Choroid plexus epithelial cell (primary cell): ENCODE data around the gene ITGB1.
"Not testable (repeated sequence)": the region's sequence is repeated elsewhere in the genome, so short reads cannot be mapped to it uniquely, and the experiment has no call there.

ENCODE experiments used
- DNase-seq: peaks from one replicate; pipeline ENCODE4 v3.0.0-alpha.2; 2010; ENCODE audit warnings: low read depth
- H3K4me3 ChIP-seq: 2 replicates; pipeline ENCODE4 v1.5.1; 2011; ENCODE audit warnings: low read depth, mild to moderate bottlenecking, control low read depth, low read length, moderate library complexity
- TF ChIP-seq, protein P1 (sequence below): conservative IDR thresholded peaks from 2 replicates; pipeline ENCODE4 v1.5.1; 2011; ENCODE audit warnings: low read depth, mild to moderate bottlenecking, control low read depth, inconsistent platforms, low read length, moderate library complexity

ITGB1 gene

DNA sequence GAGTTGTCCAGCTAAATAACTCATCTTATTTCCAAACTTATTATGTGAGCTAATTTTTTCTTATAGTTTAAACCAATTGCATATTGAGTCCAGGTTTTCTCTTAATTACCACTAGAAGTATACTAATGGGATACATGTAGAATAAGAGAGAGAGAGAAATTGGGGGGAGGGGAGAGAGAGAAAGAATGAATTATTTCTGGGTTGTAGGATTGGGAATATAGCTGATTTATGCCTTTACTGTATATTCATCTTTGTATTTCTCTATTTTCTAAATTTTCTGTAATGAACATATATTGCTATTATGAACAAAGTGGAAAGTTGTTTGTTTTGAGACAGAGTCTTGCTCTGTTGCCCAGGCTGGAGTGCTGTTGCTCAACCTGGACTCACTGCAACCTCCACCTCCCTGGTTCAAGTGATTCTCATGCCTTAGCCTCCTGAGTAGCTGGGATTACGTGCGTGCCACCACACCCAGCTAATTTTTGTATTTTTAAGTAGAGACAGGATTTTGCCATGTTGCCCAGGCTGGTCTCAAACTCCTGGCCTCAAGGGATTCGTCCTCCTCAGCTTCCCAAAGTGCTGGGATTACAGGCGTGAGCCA is 26.1 kb upstream of the ITGB1 start:
- DNase-seq: no peak
- TF ChIP-seq, protein P1, sequence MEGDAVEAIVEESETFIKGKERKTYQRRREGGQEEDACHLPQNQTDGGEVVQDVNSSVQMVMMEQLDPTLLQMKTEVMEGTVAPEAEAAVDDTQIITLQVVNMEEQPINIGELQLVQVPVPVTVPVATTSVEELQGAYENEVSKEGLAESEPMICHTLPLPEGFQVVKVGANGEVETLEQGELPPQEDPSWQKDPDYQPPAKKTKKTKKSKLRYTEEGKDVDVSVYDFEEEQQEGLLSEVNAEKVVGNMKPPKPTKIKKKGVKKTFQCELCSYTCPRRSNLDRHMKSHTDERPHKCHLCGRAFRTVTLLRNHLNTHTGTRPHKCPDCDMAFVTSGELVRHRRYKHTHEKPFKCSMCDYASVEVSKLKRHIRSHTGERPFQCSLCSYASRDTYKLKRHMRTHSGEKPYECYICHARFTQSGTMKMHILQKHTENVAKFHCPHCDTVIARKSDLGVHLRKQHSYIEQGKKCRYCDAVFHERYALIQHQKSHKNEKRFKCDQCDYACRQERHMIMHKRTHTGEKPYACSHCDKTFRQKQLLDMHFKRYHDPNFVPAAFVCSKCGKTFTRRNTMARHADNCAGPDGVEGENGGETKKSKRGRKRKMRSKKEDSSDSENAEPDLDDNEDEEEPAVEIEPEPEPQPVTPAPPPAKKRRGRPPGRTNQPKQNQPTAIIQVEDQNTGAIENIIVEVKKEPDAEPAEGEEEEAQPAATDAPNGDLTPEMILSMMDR: no peak
- no peak overlapping the region for H3K4me3 ChIP-seq

DNA sequence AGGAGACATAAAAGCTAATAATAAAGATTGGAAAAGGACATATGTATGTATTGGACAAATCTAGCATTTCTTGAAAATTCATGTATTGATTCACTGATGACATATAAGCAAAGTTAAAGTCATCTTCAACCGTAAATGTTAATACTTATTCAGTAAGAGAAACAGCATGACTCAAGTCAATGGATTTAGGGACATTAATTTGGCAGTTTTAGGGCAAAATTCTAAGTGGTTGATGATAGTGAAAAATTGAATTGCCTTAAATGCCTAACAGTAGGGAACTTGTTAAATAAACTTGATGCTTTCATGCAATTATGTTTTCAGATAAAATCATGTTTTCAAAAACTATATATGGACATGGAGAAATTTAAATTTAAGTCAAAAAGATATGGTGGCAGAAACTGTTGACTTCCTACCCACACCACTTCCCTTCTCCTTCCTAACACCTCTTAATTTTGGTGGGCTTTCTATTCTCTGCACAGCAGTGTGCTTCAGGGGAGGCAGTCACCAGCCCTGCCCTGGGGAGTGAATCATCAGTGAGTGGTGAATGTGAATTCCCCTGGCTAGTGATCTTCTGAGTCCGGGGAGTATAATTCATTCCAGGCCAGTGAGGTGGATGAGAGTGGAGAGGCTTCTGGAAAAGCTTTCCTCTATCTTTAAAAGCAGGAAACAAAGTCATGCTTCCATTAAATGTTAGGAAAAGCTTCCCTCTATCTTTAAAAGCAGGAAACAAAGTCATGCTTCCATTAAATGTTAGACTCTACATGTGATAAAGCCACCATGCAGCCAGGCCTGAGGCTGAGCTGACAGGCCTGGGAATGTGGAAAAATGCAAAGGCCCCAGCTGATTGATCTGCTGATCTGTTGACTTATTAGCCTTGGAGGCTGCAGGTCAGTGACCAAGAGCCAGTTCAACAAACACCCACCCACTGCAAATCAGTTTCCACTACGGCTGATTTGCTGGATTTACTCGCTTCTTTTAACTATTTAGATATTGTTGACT is 25.2 kb upstream of the ITGB1 start:
- peak; percentile 95 for DNase-seq
- TF ChIP-seq, protein P1: no peak
- H3K4me3 ChIP-seq: no peak overlapping the region

DNA sequence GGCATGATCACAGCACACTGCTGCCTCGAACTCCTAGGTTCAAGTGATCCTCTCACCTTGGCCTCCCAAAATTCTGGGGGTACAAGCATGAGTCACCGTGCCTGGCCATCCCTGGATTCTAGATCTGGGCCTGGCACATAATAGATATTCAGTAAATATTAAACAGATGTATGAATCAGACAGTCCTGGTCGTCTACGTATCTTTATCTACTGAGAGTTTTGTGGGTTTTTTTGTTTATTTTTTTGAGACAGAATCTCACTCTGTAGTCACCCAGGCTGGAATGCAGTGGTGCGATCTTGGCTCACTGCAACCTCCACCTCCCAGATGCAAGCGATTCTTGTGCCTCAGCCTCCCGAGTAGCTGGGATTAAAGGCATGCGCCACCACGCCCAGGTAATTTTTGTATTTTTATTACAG is 24.3 kb upstream of the ITGB1 start:
- TF ChIP-seq, protein P1: no peak
- no peak overlapping the region for H3K4me3 ChIP-seq
- peak; percentile 90 for DNase-seq

DNA sequence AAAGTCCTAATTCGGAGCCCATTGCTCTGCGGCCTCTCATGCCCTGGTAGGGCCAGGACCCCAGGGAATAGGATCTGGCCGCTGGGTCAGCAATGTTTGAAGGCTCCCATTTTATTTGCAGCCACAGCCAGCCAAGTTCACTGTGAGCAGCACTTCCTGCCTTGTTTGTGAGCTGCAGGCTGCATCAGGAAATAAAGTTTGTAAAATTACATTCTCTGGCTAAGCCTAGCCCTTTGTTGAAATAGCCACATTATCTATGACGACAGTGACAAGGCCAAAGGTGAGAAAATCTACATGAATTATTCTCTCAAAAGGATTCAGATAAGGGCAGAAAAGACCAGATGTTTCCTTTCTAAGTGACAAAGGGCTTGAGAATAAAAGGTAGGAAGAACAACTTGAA is 23.7 kb upstream of the ITGB1 start:
- no peak overlapping the region for H3K4me3 ChIP-seq
- TF ChIP-seq, protein P1: no peak
- peak; percentile 58 for DNase-seq

DNA sequence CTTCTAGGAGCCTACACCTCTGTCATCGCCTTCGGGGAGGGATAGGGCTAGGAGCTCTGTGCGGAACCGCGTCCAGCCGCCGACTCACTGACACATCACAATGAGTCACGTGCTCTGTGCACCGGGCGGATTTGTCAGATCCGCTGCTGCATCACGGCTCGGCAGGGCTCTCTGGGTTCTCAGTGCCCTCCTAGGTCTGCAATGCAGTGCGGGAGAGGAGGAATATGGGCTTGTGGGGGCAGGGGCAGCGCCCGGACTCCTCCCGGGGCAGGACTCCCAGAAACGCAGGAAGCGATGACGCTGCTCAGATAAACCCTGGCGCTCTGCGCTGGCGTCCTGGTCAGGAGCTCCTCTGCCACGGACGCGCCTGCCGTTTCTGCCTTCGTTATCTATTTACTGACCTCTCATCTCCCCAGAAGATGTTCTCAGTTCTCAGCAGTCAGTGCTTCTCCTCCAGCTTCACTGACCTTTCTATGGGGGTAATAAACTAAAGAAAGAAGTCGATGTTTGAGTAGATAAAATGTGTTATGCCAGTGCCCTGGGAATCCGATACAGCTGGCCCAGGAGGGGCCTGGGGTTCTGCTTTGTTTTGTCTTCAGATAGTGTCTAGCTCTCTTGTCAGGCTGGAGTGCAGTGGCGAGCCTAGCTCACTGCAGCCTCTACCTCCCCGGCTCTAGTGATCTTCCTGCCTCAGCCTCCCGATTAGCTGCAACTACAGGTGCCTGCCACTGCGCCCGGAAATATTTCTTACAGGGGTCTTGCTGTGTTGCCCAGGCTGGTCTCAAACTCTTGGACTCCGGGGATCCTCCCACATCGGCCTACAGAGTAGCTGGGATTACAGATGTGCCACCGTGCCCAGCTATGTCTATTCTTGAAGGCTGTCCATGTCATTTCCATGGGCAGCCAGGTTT is 22.8 kb upstream of the ITGB1 start:
- DNase-seq: peak; percentile 98
- TF ChIP-seq, protein P1: peak; percentile 7

DNA sequence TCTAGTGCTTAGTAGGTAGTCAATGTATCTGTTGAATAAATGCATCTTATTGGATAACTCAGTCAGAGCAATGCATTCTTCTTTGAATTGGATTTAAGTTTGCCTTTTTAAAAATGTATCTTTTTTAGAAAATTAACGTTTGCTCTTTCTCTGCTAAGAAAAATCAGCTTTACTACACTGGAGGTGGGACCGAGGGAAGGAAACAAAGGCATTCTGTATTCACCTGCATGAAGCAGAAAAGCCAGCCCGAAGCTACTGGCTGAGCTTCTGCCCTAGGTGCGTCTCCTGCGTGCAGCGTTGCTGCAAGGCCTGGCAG is 22.2 kb upstream of the ITGB1 start:
- DNase-seq: no peak
- TF ChIP-seq, protein P1: no peak
- peak overlapping the region; percentile 46 for H3K4me3 ChIP-seq

More for the DNA sequence above, 22.8 kb upstream of the ITGB1 start:
- H3K4me3 ChIP-seq: peak overlapping the region; percentile 46

DNA sequence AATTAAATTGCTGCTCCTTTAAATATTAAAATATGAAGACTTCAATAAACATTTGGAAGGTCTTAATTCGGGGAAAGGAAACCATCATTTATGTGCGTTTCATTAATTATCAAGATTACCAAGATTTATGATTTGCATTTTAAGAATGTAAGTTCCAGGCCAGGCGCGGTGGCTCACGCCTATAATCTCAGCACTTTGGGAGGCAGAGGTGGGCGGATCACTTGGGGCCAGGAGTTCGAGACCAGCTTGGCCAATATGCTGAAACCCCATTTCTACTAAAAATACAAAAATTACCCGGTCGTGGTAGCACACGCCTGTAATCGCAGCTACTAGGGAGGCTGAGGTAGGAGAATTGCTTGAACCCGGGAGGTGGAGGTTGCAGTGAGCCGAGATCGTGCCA is 21.7 kb upstream of the ITGB1 start:
- not testable (repeated sequence) for DNase-seq, H3K4me3 ChIP-seq
